NCI-H2107 (cell line): ENCODE data around the gene MORN1.

ENCODE experiments used
- DNase-seq: peaks from one replicate; lab custom pipeline; 2025; lab: John Stamatoyannopoulos, UW

Gene MORN1

DNA sequence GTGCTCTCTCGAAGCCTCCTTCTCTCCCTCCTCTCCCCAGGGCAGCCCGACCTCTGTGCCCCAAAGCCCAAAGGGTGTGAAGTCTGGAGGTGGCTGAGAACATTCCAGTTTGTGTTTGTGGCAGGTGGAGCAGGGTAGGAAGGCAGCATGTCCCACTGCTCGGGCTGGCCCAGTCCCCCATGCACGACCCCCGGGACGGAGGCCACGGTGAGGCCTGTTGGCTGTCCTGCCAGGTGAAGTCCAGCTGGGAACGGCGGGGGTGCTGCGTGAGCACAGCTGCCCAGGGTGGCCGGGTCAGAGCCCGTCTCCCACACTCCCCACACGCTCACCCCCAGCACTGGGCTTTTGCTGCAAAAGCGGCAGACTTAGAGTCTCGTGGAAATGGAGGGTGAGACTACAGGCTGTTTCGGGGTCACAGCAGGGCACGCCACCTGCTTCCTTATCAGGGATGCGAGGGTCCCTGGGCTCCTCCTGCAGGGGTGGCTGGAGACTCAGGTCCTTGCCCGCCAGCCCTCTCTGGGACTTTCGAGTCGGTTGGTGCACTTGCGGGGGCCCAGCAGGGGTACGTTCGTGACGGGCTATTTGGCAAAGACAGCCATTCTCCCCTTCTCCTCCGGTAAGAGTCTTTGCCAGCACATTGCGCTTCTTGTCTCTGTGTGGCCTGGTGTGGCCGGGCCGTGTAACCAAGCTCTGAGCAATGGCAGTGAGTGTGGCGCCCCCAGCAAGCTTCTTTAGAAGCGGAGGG lies 40.3 kb downstream of the MORN1 start:
- no peak for DNase-seq

GRCh38 chr1:2350501-2350900 lies 40.9 kb downstream of the MORN1 start:
- DNase-seq = no peak

DNA sequence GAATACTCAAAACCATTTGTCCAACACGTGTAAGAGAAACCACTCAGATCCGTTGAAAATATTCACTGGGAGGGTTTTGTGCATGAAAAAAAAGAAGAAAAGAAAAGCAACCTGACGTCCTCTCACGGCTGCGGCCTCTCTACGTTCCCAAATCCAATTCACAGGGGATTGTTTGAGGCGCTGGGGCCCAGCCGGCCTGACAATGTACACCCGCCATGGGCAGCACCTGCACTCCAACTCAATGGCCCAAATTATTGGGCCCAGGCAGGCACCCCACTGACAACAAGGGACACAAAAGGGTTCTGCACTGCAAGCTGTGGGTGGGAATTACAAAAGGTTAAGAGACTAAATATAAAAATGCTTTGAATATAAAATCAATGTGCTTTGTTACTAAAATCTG lies 41.5 kb downstream of the MORN1 start:
- DNase-seq = no peak

- DNase-seq = no peak
Measured at GRCh38 chr1:2348346-2349325, 42.7 kb downstream of the MORN1 start.

DNA sequence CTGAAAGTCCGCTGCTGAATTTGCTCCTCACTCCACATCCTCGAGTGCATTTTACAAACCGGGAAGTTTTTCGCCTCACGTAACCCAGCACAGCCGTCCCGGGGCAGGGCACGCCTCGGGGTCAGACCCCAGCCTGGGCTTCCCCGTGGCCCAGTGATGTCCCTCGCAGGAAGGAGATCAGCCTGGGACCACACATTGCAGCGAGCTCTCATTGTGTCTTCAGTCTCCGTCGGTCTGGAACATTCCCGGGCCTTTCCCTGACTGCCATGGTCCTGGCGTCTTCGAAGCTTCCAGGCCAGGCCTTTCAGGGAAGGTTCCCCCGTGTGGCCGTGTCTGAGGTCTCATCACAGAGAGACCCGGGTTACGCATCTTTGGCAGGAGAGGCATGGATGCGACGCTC lies 43.5 kb downstream of the MORN1 start:
- DNase-seq = no peak

- no peak for DNase-seq
Measured at GRCh38 chr1:2347409-2347785, 44.0 kb downstream of the MORN1 start.

DNA sequence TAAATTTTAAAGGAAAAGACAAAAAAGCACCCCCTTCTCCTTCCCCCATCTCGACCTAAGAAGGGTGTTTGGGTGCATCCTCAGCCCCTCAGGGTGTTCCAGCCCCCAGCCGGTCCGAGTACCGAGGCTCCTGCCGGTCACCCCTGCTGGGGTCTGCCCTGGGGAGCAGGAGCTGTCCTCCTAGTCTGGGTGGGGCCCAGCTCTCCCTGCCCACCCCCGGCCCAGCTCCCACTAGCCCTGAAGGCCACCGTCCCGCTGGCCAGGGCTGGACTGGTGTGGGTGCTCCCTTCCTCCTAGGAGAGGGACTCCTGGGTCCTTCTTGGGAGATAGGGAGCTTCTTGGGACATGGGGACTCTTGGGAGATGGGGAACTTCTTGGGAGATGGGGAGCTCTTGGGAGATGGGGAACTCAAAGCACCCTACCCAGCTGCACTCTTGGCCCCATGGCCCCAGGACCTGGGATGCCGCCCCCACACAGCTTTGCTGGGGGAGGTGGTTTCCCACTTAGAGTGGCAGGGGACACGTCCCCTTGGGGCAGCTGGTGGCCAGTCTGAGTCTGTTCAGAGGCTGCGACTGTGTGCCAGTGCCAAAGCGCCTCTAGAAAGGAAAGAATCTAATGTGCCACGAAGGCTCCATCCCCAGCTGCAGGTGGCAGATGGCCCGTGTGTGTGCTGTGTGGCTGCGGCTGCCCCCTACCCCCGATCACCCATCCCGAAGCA lies 44.5 kb downstream of the MORN1 start:
- DNase-seq = no peak

DNA sequence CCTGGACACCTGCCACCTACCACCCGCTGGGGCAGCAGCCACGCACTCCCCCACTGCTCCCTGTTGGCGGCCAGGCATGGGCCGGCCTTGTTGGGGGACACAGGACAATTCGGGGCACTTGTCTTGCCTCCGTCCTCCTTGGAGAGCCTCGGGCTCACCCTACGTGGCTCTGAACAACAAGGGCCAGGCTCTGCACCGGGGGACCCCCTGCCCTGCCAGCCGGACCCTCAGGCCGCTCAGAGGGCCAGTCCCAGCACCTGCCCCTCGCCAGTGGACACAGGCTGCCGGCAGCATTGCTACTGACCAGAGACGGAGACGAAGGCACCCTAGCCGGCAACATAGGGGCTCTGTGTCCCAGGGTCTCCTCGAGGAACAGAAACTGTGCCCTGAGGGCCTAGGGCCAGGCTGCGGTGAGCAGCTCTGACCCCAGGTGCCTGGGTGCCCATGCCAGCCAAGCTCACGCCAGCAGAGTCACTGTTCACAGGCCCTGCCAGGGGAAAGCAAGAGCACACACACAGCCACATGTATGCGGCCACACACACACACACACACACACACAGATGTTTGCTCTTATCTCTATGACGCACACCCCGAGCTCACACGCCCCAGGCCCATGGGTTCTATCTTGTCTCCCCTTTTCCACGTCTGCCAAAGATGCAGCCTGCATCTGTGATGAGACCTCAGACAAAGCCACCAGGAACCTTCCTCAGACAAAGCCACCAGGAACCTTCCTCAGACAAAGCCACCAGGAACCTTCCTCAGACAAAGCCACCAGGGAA lies 45.9 kb downstream of the MORN1 start:
- no peak for DNase-seq

DNA sequence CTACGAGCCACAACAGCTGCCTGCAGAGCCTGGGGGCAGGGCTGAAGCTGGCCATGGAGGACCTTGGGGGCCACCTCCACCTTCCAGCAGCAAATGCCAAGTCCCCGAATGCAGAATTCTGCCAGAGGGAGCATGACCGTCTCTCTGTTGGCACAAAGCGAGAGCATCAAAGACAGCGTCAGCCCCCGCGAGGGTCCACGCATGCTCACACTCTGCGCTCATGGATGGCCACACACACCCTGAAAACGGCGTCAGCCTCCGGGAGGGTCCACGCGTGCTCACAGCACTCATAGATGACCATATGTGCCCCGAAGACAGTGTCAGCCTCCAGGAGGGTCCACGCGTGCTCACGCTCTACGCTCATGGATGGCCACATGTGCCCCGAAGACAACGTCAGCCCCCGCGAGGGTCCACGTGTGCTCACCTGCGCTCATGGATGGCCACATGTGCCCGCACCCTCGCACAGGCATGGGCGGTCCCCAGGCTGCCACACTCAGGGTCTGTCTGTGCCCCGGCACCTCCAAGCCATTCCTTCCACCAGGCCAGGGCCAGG lies 46.5 kb downstream of the MORN1 start:
- no peak for DNase-seq

- no peak for DNase-seq
Measured at GRCh38 chr1:2344121-2344681, 47.2 kb downstream of the MORN1 start.

- DNase-seq = no peak
Measured at GRCh38 chr1:2343023-2343935, 48.1 kb downstream of the MORN1 start.

DNA sequence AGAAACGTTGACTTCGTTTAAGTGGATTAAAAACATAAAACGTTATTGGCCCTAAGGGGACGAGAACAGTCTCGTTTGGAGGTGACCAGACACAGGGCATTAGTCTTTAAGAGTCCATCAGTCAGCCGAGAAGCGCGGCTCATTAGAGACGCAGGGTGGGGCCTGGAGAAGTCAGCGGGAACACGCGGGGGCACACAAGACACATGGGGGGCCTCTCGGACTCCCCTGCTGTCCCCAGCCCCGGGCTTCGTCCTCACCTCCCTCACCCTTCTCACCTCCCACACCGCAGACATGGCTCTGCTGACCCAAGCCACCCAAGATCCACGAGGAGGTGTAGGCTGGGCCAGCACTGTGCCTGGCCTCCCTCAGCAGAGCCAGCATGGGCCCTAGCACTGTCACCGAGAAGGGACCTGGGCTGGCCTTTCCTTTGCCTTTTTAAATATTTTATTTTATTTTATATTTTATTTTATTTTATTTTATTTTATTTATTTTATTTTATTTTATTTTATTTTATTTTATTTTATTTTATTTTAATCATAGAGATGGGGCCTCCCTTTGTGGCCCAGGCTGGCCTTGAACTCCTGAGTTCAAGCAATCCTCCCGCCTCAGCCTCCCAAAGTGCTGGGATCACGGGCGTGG lies 48.9 kb downstream of the MORN1 start:
- DNase-seq = no peak

DNA sequence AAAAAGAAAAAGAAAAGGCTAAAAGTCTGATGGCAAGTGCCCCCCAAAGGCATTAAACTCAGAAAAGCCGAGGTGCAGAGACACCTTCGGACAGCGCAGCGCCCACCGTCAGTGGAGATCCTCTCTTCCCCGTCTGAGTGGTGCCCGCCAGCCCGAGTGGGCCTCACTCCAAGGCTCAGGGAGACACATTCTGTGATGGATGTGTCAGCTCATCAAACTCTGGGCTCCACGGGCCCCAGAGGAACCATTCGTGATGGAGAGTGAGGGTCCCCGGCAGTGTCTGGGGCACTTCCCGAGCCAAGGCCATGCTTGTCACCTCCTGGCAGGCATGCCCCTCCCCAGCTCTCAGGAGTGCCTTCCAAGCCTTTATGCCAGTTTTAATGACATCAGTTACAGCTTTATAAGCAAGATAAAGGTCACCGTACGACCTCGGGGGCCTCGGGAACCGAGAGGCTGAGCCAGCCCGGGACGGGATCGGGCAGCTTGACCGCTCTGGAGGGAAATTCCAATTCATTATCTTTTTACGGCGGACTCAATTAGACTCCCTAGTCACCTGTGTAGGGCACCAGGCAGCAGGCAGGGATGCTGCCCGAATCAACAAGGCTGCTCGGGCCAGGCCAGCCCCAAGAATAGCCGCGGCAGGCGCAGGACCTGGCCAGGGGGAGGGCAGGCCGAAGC lies 49.5 kb downstream of the MORN1 start:
- no peak for DNase-seq

DNA sequence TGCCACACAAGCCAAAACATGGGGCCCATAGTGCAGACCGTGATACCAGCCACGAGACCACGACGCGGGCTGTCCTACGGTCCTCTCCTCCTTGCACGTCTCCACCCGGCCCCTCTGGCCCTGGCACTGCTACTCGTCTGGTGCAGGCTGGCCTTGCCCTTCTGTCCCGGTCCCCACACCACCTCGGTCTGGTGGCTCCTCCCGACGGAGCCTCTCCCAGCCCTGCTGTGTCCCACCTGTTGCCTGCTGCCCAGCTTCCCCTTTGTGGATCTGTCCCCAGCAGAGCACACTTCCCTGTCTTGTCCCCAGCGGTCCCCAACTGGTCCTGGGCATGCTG lies 50.5 kb downstream of the MORN1 start:
- no peak for DNase-seq

DNA sequence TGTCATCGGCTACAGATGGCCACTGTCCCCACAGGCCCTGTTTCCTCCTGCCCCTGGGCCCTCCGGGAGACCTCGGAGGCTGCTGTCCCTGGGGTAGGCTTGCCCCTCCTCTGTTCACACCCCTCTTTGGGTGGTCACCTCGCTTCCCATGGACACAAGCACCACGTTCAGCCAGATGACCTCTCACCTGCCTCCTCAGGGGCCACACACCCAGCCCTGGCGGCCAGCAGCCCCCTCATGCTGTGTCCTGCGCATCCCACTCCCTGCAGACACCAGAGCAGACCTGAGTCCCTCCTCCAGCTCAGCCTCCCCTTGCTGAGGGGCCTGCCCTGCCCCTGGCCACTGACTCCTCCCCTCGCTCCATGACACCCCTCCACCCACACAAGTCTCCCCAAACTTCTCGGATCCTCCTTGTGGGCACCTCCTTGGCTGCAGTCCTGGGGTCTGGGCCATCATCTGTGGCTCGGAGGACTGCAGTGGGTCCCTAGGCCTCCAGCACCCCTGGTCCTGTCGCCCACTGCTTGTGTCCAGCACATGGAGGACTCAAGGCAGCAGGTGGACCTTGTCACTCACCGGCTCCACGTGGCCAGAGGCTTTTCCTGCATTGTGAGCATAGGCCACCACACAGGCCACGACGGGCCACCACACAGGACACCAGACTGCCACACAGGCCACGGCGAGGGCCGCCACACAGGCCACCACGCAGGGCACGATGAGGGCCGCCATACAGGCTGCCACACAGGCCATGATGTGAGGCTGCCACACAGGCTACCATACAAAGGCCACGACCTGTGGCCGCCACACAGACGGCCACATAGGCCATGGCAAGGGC lies 51.1 kb downstream of the MORN1 start:
- DNase-seq = no peak

- no peak for DNase-seq
Measured at GRCh38 chr1:2339206-2340085, 51.9 kb downstream of the MORN1 start.

DNA sequence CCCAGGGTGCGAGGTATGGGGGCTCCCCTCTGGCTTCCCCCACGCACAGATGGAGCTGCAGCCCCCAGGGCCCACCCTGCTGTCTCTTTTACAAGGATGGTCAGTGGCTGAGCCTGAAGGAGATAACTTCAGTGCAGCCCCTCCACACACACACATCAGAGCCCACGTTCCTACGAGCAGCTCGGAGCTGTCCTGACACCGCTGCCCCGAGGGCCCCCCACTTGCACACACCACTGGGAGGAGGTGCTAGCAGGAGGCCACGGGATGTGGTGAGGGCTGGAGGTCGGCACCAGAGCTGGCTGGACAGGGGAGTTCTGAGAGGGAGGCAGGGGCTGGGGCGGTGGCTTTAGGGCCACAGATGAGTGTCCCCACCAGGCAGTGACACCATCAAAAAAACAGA lies 53.9 kb downstream of the MORN1 start:
- no peak for DNase-seq
